Tibial nerve (tissue), 4 donors: Measurements from ENCODE around the gene USP2. TPM values are rescaled to one million over a fixed set of nuclear protein-coding genes. Genes with fewer than 3 reads are reported as not detected.

Experiments
- DNase-seq, 2 donors: peaks; one replicate each; pipeline ENCODE4 v3.0.0-alpha.2; 2019; ENCODE audit warnings: low spot score in 2 of 2
- H3K27ac ChIP-seq, 4 donors: fragments of 200-600 bp; sonication (generic) in 3 of 4; one replicate each; pipeline ENCODE4 v1.5.1; 2017 to 2019; ENCODE audit warnings: mild to moderate bottlenecking in 1 of 4
- H3K27me3 ChIP-seq, 2 donors: fragments of 200-600 bp; sonication (generic) in 1 of 2; one replicate each; pipeline versions ENCODE4 v1.5.1 to v1.6.0; 2017 to 2019
- H3K36me3 ChIP-seq, 3 donors: fragments of 200-600 bp; sonication (generic); one replicate each; pipeline ENCODE4 v1.5.1; 2018 to 2019
- H3K4me1 ChIP-seq, 4 donors: fragments of 200-600 bp; sonication (generic) in 3 of 4; one replicate each; pipeline ENCODE4 v1.5.1; 2017 to 2019
- H3K4me3 ChIP-seq, 4 donors: fragments of 200-600 bp; sonication (generic) in 3 of 4; one replicate each; pipeline ENCODE4 v1.5.1; 2017 to 2019; ENCODE audit warnings: mild to moderate bottlenecking in 1 of 4, moderate library complexity in 1 of 4
- H3K9me3 ChIP-seq, 4 donors: fragments of 200-600 bp; sonication (generic) in 3 of 4; one replicate each; pipeline ENCODE4 v1.5.1; 2017 to 2019
- EP300 ChIP-seq, 2 donors: sonication (generic); formaldehyde crosslinking; IDR thresholded peaks; one replicate each; pipeline ENCODE4 v1.6.1; 2017; ENCODE audit warnings: antibody characterized with exemption in 2 of 2, mild to moderate bottlenecking in 1 of 2
- POLR2A ChIP-seq, 2 donors: fragments of 450-650 bp; IDR thresholded peaks; one replicate each; pipeline ENCODE4 v1.6.1; 2017; ENCODE audit warnings: antibody characterized with exemption in 2 of 2, mild to moderate bottlenecking in 2 of 2, moderate library complexity in 2 of 2
- WGBS, 2 donors: methylation state at CpG; one replicate each; pipeline ENCODE4 v1.1.5; 2018; 5-methylcytosine and 5-hydroxymethylcytosine counted together
- total RNA-seq, 4 donors: library from RNA; depleted of rRNA; stranded (reverse); fragments of >200 nt; gene quantifications; one replicate each; pipeline ENCODE4 v1.1.0, GENCODE V29; 2016
- TF ChIP-seq, protein P1 (sequence below), 5 experiments: fragments of 200-600 bp in 3 of 5; fragments of 450-650 bp in 2 of 5; sonication (generic) in 3 of 5; IDR thresholded peaks; one replicate each; pipeline ENCODE4 v1.5.1; 2016 to 2019; ENCODE audit warnings: antibody characterized with exemption in 5 of 5, mild to moderate bottlenecking in 3 of 5, moderate library complexity in 2 of 5

Gene USP2
- total RNA-seq, 4 donors from 2014 or later, result 2.1 to 18.4 (median 11.6) TPM

DNA sequence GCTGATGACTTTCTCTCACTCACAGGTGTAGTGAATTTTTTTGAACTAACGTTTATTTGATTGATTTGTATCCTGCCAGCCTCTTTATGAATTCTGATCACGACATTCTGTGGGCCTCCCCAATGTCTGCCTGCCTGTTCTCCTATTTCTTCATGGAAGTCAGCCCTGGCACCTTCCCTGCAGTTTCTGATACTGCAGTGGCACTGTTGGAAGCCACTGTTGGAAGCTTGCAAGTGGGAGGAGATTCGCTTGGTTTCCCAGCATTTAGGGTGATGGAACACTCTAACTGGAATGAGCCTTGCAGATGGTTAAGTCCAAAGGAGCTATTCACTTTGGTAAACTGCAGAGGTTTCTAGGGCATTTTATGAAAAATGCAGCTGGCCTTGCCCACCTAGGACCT is 42.8 kb upstream of the USP2 start:
- no peak overlapping the region for H3K27ac ChIP-seq
- no peak for DNase-seq
- H3K4me1 ChIP-seq, result peaks cover 0 to 29% (median 11%) of the 10 kb centered on the region in 4 donors
- H3K4me3 ChIP-seq, result no peak overlapping the region
- 81 to 89% methylated on average over 3 of the region's 3 CpGs for WGBS, 2 donors
- peaks cover 2 to 47% of the 10 kb centered on the region in 2 donors for H3K27me3 ChIP-seq
- TF ChIP-seq, protein P1, sequence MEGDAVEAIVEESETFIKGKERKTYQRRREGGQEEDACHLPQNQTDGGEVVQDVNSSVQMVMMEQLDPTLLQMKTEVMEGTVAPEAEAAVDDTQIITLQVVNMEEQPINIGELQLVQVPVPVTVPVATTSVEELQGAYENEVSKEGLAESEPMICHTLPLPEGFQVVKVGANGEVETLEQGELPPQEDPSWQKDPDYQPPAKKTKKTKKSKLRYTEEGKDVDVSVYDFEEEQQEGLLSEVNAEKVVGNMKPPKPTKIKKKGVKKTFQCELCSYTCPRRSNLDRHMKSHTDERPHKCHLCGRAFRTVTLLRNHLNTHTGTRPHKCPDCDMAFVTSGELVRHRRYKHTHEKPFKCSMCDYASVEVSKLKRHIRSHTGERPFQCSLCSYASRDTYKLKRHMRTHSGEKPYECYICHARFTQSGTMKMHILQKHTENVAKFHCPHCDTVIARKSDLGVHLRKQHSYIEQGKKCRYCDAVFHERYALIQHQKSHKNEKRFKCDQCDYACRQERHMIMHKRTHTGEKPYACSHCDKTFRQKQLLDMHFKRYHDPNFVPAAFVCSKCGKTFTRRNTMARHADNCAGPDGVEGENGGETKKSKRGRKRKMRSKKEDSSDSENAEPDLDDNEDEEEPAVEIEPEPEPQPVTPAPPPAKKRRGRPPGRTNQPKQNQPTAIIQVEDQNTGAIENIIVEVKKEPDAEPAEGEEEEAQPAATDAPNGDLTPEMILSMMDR (IDR thresholded peaks at IDR 0.05), result no peak
- TF ChIP-seq EP300 (IDR thresholded peaks at IDR 0.05), result no peak
- TF ChIP-seq POLR2A (IDR thresholded peaks at IDR 0.05), result no peak
- no peaks in the 10 kb centered on the region for H3K9me3 ChIP-seq
- no peaks in the 10 kb centered on the region for H3K36me3 ChIP-seq

DNA sequence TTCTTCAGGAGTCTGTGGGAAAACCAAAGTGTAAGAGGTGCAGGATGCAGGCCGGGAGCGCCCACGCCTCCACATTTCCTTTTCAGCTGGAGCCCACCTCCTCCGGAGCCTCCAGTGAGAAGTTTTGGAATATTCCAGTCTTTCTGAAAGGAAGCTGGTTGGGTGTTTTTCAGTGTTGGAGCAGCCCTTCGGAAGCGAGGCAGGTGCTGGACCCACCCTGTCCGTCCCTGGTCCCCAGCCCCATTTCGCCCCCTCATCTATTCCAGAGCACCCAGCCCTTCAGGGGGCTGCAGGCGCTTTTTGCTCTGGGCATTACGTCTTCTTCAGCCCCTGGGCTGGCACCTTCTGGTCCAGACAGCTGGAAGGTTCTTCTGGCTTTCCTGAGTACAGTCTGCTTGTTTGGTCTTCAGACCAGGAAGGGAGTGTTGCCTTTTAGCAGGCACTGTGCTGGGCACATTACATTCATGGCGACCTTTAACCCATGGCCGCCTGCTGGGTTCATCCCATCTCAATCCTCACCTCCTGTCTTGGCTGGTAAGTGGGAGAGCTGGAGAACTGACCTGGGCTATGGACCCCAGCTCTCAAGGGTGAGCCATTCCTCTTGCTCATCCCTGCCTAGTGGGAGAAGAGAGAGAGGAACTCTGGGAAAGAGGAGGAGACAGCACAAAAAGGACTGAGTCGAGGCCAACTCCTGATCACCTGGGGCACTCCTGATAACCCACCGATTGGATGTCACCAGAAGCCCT is 42.2 kb upstream of the USP2 start:
- Histone ChIP-seq H3K36me3 (no peaks in the 10 kb centered on the region), H3K4me3 (peak overlapping the region in 1 of 4 donors; percentile 47), H3K27ac (no peak overlapping the region), H3K4me1 (peaks cover 0 to 29% (median 11%) of the 10 kb centered on the region in 4 donors), H3K27me3 (peaks cover 2 to 47% of the 10 kb centered on the region in 2 donors), H3K9me3 (no peaks in the 10 kb centered on the region)
- TF ChIP-seq EP300 (IDR thresholded peaks at IDR 0.05) (no peak), POLR2A (IDR thresholded peaks at IDR 0.05) (no peak)
- TF ChIP-seq, protein P1 (IDR thresholded peaks at IDR 0.05), result no peak
- WGBS, 2 donors, result 56 to 64% methylated on average over 14 of the region's 14 CpGs
- DNase-seq, result no peak

DNA sequence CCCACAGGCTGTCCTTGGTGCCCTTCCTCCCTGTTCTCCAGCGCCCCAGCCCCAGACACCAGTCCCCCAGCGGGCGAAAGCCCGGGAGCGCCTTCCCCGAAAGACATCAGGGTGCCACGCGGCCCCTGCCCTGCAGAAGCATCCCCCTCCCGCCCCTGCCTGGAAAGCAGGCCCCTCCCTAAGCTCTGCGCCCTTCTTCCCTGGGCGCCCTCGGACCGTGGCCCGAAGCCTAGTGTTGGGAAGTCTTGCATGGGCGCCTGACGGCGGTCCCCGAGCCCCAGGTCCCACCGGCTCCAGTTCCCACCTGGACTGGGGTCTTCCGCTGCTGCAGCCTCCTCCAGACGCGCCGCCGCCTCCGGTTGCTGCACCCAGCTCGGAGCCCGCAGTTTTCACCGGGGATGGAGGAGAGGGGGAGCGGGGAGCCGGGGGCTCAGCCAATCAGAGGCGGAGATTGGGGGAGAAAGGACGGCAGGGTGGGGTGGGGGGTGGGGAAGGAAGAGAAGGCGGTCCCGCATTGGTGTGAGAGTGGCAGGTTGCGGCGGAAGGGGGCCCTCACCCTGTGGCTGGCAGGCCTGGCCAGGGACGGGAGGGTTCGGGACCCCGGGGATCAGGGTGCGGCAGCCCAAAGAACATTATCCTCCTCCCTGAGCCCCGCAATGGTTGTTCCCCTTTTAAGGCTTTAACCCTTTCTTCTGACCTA is 41.5 kb upstream of the USP2 start, which contains the start of gene THY1:
TSS of gene THY1 (minus strand) at position 364 of the 700 bp plus-strand sequence. CDS start 2,267 bp downstream, outside the sequence.
- peaks cover 2 to 47% of the 10 kb centered on the region in 2 donors for H3K27me3 ChIP-seq
- 1 to 2% methylated on average over 31 to 36 of the region's 41 CpGs for WGBS, 2 donors
- H3K4me1 ChIP-seq, result peaks cover 0 to 29% (median 11%) of the 10 kb centered on the region in 4 donors
- no peaks in the 10 kb centered on the region for H3K36me3 ChIP-seq
- no peaks in the 10 kb centered on the region for H3K9me3 ChIP-seq
- no peak for DNase-seq
- H3K27ac ChIP-seq, result peak within 1 kb of the TSS in 1 of 4 donors; percentile 32
- peak within 1 kb of the TSS in 2 of 4 donors; percentile 22 to 47 for H3K4me3 ChIP-seq
- TF ChIP-seq, protein P1 (IDR thresholded peaks at IDR 0.05), result no peak
- TF ChIP-seq EP300 (IDR thresholded peaks at IDR 0.05) (no peak), POLR2A (IDR thresholded peaks at IDR 0.05) (no peak)

DNA sequence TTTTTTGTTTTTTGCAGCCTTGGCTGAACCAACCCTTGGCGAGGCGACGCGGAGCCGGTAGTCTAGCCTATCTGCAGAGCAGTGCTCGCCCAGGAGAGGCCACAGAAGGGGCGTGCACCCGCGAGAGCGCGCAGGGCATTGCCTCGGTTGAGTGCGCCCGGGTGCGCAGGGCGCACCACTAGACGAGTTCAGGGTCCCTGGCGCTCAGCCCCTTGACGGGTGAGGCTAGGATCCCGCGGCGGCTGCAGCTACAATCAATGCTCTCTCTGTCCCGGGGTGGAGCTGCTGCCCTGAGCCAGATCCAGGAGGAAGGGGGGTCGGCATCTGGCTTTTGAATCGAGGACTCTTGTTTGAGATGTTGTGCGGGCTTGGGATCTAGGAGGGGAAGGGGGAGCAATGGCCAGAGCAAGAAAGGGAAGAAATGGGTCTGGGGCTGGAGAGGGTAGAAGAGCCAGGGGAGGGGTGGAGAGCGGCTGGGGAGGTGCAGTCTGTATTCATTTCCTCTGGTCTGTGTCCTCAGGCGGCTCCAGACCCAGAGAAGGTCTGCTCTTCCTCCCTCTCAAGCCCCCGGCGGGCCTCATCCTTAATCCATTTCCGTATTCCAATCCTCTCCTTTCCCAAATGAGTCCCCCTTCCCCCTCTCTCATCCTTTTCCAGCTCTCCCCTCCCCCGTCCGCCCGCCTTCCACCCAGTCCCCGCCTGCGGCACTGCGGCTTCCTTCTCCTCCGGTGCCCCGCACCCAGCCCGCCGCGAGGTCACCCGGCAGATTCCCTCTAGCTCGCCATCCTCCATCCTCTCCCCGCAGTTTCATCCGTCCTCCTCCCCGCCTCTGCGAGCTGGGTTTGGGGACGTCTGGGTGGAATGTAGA is 40.7 kb upstream of the USP2 start:
- 1% methylated on average over 49 of the region's 49 CpGs for WGBS, 2 donors
- Histone ChIP-seq H3K27me3 (peaks cover 2 to 47% of the 10 kb centered on the region in 2 donors), H3K4me3 (peak overlapping the region in 2 of 4 donors; percentile 22 to 47), H3K4me1 (peaks cover 0 to 37% (median 11%) of the 10 kb centered on the region in 4 donors), H3K27ac (peak overlapping the region in 1 of 4 donors; percentile 32), H3K36me3 (no peaks in the 10 kb centered on the region), H3K9me3 (no peaks in the 10 kb centered on the region)
- TF ChIP-seq POLR2A (IDR thresholded peaks at IDR 0.05), result no peak
- DNase-seq, result no peak

DNA sequence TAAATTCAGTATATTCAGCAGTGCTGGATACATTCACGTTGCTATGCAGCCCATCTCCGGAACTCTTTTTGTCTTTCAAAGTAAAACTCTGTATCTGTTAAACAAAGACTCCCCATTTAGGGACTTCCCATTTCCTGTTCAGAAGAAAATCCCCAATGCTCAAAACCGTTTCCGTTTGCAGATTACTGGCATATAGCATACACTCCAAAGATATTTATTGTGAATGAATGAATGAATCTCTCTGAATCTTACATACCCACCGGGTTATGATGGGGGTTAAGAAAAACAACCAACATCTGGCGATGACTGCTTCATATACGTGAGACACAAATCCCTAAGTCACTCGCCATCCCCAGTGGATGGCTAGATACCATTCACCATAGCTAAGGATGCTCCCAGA is 39.9 kb upstream of the USP2 start:
- H3K4me3 ChIP-seq, result peak overlapping the region in 1 of 4 donors; percentile 47
- no peak overlapping the region for H3K27ac ChIP-seq
- peaks cover 0 to 38% (median 11%) of the 10 kb centered on the region in 4 donors for H3K4me1 ChIP-seq
- H3K27me3 ChIP-seq, result peaks cover 2 to 47% of the 10 kb centered on the region in 2 donors
- H3K36me3 ChIP-seq, result no peaks in the 10 kb centered on the region
- 25 to 26% methylated on average over 8 of the region's 8 CpGs for WGBS, 2 donors
- no peaks in the 10 kb centered on the region for H3K9me3 ChIP-seq
- TF ChIP-seq POLR2A (IDR thresholded peaks at IDR 0.05) (no peak), EP300 (IDR thresholded peaks at IDR 0.05) (no peak)
- TF ChIP-seq, protein P1 (IDR thresholded peaks at IDR 0.05), result no peak
- no peak for DNase-seq
